ENCODE data around the gene OTUD3.

GRCh38 chr1:19879227-19879626, 3.0 kb upstream of the OTUD3 start:
- no peak for TF ChIP-seq CTCF (optimal IDR thresholded peaks at IDR 0.05 in 1 of 3, IDR thresholded peaks at IDR 0.05 in 1 of 3, conservative IDR thresholded peaks at IDR 0.05 in 1 of 3; ENCODE audit: extremely low read depth in 1 of 3, insufficient read depth in 2 of 3, low read length in 3 of 3)
- no peak for TF ChIP-seq EZH2 (IDR thresholded peaks at IDR 0.05; ENCODE audit: low read length)

Measured in keratinocyte (primary cell).